HG03159 (cell line): ENCODE data around the gene METRN.
"Not testable (repeated sequence)": the region's sequence is repeated elsewhere in the genome, so short reads cannot be mapped to it uniquely, and the experiment has no call there.

Experiments
- ATAC-seq: cut with Tn5 transposase; IDR thresholded peaks from one replicate; pipeline ENCODE4 v1.9.1; 2021; ENCODE audit warnings: mild to moderate bottlenecking, moderate library complexity; ENCODE audit not compliant: unreplicated experiment

Gene METRN

DNA sequence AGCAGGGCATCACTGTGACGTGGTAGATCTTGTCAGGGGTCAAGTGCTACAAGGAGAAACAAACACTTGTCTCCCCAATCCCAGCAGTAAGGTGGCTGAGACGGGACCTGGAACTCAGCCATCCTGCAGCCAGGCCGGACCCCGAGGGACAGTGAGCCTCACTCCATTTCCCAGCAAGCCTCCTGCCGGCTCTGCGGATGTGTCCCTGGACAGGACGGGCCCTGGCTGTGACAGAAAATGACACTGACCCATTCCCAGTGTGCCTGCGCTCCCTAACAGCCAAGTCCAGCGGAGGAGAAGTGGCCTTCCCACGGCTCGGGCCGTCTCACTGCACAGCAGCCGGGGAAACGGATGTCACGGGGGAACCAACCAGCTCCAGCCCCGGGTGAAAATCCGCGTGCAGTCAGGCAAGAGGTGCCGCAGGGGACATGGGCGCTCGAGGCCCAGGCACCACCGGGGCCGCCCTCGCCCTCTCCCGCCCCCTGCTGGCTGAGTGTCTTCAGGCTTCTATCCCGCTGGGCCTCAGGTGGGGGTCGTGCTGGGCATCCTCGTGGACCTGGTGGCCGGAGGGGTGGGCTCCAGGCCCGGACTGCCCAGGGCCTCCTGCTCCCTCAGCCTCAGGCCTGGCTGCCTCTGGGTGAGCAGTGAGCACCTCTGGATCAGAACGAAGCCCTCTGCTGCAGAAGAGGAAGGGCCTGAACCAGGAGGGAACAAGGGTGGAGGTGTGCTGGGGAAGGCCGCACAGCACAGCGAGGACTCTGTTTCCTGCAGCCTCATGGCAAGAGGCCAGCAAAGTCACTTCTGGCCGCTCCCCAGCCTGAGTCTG is 18.7 kb downstream of the METRN start:
- no peak for ATAC-seq

DNA sequence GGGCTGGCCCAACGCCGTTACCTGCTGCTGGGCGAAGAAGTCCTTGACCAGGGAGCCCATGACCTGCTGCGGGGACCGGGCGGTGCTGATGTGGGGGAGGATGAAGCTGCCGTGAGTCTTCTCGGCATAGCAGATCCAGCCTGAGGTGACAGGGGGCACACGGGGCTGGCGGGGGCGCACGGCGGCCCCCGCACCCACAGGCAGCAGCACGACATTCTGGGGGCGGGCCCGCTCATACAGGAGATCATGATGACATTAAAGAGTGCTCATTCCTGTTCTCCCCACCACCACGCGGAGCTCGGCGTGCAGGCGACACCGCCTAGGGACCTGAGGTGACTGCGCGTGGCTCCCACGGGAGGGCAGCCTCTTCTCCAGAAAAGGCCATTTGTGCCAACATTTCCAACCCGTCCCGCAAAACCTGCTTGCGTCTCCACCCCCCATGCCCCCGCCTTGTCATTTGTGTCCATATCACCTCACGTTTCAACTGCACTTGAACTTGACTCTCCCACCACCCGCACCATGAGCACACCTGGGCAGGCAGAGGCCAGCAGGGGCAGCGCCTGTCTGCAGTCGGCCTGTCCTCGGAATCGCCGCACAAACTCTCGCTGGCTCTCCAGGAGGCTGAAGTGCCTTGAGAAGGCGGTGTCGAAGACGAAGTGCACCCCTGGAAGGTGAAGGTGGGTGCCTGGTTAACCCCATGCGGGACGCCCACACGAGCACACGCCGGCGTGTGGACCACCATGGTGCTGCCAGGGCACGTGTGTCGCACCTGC is 19.5 kb downstream of the METRN start:
- no peak for ATAC-seq

DNA sequence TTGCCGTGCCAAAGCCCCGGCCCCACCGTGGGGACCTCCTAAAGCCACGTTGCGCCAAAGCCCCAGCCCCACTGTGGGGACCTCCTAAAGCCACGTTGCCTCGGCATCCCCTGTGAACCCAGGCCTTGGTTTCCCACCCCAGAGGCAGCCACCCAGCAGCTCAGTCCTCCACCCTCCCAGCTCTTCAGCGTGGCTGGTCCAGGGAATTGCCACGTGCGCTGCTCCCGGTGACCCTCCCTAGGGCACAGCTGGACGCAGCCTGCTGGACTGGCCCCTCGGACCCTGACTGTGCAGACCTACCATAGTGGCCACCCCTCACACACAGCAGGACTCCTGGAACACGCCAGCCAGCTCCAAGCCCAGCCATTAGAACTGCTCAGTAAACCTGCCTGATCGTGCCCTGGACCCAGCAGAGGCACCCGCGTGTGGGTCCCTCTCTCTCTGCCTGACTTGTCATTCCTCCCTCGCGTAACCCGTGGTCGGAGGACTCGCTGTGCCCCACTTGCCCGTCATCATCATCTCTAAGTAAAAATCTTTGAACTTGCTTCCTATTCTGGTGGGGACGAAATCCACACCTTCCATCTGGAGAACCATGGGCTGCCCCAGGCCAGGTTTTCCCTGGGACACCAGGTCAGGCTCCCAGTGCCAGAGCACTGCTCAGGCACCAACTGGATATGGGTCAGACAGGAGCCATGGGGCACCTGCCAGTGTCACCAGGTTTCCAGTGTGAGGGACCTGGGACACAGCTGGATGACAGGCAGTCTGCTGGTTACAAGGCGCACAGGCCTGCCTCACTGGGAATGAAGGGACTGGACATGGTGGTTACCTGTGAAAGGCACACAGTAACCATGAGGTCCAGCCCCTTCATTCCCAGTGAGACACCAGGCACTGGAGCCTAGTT is 20.3 kb downstream of the METRN start:
- ATAC-seq: no peak

DNA sequence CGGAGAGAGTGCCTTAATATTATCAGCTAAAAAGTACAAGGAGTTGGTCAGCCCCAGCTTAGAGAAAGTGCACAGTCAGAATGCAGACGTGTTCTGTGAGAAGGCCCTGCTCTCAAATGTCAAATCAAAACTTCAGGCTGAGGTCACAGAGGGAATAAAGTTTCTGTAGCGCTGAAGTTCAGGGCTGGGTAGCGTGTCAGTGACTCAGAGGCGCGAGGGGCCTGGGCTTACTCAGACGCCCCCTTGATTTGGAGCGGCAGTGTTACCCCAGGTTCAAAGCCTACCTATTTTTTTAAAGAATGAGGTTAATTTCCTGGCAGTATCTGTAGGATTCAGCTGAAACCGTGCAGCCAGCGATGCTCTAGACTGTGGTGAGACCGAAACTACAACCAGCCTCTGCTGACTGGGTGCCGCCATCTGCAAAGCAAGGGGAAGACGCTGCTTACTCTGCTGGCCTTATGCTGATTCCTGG is 21.1 kb downstream of the METRN start:
- ATAC-seq: no peak

DNA sequence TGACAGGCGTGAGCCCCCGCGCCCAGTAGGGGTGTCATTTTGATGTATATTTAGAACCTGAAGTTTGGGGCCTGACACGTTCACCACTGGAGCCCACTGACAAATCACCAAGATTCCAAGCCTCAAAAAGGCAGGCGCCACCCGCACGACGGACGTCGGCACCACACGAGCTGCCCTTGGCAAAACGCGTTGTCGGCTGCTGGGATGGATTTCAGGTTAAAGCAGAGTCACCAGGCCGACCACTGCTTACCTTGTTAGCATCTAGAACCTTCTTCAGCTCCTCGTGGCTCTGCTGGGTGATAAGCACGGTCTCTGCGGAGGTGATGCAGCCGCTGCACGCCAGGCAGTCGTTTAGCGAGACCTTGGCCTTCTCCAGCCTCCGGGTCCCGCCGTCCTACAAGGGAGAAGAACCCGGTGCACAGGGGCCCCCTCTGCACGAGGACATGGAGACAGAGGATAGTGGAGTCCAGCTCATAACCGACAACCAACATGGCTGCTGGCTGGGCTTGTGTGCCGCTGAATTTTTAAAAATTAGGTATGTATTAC is 22.1 kb downstream of the METRN start:
- no peak for ATAC-seq

DNA sequence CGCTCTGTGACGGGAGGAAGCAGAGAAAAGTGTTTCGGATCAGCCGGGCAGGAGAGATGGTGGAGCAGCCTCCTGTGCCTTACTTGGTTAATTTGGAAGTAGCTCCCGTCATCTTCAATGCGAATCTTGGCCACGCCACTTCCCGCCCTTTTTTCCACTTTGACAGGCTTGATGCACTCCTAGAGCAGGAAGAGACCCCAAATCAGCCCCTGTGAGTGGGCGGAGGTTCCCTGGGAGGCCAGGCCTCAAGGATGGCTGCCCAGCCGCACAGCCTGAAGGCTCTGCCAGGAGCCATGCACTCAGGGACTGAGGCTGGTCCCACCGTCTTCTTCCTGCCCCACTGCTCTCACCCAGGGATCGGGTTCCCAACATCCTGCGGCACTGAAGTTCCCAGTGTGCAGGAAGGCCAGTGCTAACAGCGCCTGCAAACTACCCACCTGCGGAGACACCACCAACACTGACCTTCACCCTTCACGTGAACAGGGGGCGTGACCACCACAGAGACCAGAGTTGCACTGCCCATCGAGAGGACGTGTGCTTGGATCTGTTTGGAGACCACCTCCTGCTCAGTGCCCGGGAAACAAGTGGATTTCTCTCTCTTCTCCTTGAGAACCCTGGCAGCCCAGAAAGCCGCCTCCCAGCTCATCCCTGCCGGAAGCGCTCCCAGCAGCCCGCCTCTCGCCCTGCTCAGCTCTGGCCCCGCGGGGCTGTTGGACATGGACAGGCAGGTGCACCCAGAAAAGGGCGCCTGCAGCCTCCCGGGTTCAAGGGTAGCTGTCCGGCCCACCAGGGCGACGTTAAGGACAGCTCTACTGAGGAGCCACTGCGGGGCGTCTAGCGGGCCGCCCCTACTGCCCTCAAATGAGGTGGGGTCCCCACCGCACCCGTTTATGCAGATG is 24.9 kb downstream of the METRN start:
- no peak for ATAC-seq

DNA sequence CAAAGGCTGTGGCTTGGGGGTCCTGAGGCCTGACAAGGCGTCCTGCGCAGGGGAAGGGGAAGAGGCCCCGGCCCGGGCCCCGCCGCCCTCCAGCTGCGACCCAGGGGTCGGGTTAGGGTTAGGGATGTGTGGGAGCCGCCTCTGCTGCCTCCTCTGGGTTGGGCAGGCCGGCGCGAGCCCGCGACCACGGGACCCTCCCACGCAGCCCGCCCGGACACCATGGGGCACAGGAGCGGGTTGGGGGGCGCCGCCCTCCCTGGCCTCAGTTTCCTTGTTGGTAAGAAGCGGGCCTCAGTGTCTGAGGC is 25.5 kb downstream of the METRN start:
- peak; percentile 20 for ATAC-seq

DNA sequence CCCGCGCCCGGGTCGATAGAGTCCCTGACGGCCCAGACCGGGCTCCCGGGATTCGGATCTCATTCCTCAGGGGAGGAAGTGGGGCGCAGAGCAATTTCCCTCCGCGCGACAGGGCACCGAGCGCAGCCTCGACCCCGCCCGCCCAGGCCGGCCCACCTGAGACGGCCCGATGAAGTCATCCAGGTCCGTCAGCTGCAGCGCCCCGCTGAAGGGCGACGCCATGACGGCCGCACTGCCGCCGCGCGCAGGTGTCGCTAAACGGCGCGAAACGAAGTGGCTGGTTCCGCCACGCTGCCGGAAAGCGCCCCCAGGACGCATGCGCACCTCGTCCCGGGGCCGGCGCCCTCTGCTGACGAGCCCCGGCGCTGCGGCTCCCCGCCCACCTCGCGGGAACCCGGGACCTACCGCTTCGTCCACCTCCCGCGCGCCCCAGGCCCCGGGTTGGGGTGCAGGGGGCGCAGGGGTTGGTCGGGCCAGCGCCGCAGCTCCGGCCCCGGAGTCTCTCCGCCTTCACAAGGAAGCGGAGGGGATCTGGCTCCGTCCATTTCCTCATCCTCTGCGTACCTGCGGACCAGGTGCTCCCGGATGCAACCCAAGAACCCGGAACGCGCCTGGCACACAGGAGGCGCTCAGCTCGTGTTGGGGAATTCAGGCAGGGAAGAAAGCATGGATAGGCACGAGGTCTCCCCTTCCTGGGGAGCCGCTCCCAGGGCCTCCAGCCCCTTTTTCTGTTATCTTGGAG is 26.0 kb downstream of the METRN start, which contains the start of gene CIAO3:
TSS of gene CIAO3 (minus strand) at position 234 of the 742 bp plus-strand sequence. CDS start at position 222, 12 bp downstream.
- peak; percentile 86 for ATAC-seq

DNA sequence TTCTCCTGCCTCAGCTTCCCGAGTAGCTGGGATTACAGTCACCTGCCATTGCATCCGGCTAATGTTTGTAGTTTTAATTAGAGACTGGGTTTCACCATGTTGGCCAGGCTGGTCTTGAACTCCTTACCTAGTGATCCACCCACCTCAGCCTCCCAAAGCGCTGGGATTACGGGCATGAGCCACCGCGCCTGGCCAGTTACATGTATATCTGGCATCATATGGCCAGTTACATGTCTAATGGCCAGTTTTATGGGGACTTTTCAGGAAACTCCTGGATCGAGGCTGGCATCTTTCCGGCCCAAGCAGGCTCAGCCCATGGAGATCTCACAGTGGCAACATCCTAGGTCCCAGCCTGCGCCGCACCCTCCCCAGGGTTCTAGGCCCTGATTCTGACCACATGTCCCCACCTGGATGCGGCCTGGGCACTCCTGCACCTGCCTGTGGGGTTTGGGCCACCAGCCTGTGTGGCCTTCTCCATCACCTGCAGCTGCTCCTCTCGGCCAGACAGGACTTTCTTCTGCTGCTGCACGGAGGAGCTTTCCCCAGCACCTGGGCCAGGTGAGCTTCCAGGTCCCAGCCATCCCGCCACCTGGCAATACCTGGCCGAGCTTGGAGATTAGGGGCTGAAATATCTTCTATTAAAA is 27.2 kb downstream of the METRN start:
- no peak for ATAC-seq

DNA sequence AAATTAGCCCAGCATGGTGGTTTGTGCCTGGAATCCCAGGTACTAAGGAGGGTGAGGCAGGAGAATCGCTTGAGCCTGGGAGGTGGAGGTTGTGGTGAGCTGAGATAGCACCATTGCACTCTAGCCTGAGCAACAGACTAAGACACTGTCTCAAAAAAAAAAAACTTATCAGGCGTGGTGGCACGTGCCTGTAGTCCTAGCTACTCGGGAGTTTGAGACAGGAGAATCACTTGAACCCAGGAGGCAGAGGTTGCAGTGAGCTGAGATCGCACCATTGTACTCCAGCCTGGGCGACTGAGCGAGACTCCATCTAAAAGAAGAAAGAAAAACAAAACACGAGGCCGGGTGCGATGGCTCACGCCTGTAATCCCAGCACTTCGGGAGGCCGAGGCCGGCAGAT is 28.0 kb downstream of the METRN start:
- not testable (repeated sequence) for ATAC-seq

DNA sequence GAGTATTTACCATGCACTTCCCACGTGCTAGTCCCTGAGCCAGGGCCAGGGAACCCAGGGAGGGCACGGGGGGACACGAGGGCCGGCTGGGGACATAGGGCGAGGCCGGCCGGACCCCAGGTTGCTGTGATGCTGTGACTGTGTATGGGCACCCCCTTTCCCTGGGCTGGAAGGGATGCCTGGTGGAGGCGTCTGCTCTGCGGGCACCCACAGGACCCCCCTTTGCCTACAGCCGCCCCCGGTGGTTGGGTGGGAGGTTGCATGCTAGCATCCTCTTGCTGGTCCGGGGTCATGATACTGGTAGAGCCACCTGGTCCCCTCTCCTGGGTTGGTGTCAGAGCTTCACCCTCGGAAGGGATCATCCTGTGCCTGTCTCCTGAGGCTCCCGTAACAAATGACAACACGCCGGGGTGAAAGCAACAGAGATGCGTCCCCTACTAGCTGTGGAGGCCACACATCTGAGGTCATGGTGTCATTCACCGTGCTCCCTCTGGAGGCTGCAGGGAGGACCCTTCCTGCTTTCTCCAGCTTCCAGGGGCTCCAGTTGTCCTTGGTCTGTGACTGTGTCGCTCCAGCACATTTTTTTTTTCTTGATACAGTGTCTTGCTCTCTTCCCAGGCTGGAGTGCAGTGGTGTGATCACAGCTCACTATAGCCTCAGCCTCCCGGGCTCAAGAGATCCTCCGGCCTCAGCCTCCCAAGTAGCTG is 29.0 kb downstream of the METRN start:
- ATAC-seq: no peak

DNA sequence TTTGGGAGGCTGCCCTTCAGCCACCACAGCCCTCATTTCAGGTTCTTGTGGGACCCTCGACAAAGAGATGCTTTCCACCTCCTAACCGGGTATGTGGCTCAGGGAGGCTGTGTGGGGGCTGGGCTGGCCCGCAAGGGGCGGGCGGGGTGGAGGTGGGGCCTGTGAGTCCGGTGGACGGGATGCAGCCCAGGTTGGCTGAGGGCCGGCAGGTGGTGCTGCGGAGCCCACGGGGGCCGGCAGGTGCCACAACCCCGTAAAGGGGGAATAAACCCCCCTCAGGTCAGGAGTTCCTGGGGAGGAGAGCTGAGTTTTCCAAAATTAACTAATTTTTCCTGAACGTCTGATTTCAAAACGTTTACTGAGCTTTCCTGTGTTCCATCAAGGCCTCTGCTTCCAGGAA is 30.8 kb downstream of the METRN start:
- no peak for ATAC-seq

DNA sequence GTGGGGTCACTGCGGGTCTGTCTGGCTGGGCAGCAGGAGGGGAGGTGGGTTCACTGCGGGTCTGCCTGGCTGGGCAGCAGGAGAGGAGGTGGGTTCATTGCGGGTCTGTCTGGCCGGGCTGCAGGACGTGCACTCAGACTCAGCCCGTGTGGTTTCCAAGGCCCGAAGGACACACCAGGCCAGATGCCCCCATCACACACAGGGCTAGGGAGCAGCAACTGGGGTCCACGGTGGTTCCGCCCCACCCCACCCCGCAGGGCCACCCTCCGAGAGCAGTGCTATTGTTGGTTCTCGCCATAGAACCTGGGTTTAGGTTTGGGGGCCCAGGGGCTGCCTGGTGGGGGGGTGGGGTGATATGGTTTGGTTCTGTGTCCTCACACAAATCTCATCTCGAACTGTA is 31.7 kb downstream of the METRN start:
- ATAC-seq: no peak

DNA sequence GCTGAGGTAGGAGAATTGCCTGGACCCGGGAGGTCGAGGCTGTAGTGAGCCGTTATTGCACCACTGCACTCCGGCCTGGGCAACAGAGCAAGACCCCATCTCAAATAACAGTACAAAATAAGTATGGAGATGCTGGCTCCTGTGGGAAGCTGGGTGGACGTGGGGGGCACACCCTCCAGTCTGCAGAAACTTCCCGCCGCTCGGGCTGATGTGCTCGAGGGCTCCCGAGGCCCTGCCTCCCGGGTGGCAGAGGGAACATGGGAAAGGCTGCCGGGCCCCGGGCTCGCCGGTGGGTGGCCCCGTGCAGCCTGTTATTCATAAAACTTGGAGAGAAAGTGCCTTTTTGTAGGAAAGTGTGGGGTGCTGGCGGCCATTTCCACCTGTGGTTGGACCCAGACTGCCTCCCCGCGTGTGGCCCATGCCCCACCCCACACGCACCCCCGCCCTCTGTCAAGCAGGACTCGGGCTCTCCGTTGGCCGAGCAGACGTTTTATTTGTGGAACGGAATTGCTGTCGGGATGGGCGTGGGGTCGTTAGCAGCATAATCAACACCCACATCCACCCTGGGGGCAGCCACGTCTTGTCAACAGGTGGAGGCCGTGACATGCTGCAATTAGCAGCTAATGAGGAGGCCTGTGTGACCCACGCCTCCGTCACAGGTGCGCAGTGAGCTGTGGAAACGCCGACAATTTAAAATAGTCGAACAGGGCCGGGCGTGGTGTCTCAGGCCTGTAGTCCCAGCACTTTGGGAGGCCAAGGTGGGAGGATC is 33.2 kb downstream of the METRN start:
- no peak for ATAC-seq

DNA sequence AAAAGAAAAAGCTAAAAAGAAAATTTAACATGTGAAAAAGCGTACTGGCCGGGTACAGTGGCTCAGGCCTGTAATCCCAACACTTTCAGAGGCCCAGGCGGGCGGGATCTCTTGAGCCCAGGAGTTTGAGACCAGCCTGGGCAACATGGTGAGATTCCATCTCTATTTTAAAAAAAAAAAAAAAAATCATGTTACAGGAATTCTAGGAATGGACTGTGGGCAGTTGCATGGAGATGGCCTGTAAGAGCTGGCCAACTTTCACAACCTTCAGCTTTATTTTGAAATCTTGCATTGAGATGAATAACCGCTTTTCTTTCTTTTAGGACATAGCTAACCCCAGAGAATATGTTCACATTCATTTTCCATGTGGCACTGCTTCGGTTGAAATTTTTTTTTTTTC is 34.1 kb downstream of the METRN start:
- no peak for ATAC-seq

DNA sequence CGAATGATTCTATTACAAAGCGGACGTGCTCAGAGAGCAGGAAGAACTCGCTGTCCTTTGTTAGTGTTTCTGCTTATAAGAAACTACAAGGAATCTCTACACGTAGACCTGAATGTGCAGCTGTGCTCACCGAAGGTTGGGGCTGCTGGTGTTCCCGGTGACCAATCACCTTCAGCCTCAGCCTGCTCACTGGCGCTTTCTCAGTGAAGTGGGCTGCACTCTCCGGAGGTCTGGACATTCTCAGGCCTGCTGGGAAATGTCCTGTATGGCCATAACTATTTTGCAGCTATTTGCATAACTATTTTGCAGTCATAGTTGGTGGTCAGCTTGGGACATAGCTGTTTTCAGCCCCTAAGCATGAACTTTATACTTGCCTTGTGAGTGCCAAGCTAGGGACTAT is 35.6 kb downstream of the METRN start:
- ATAC-seq: no peak
